Measurements from ENCODE around the gene EPHB1. TPM values are rescaled to one million over a fixed set of nuclear protein-coding genes. Genes with fewer than 3 reads are reported as not detected.

EPHB1 gene
- total RNA-seq, 2 donors from 2014 or later: 2.3 to 21.2 TPM

- no peak overlapping the region for H3K4me3 ChIP-seq
- intact Hi-C loops (cut with DNase I): no loop called here
- no peaks in the 10 kb centered on the region for H3K4me1 ChIP-seq (replicated peaks)
- no peak for TF ChIP-seq POLR2A (IDR thresholded peaks at IDR 0.05)
- TF ChIP-seq POLR2AphosphoS5 (IDR thresholded peaks at IDR 0.05): no peak
- TF ChIP-seq CTCF (IDR thresholded peaks at IDR 0.05): no peak
- H3K27me3 ChIP-seq (replicated peaks; ENCODE audit: insufficient read depth): no peaks in the 10 kb centered on the region
- H3K9me3 ChIP-seq: no peaks in the 10 kb centered on the region
- no peak overlapping the region for H3K27ac ChIP-seq
- WGBS: 89% methylated on average over 5 of the region's 5 CpGs
- no peak for DNase-seq (ENCODE audit: low spot score)
- H3K36me3 ChIP-seq: no peaks in the 10 kb centered on the region
These were observed 440.5 kb downstream of the EPHB1 start for GRCh38 chr3:135235541-135235940.

DNA sequence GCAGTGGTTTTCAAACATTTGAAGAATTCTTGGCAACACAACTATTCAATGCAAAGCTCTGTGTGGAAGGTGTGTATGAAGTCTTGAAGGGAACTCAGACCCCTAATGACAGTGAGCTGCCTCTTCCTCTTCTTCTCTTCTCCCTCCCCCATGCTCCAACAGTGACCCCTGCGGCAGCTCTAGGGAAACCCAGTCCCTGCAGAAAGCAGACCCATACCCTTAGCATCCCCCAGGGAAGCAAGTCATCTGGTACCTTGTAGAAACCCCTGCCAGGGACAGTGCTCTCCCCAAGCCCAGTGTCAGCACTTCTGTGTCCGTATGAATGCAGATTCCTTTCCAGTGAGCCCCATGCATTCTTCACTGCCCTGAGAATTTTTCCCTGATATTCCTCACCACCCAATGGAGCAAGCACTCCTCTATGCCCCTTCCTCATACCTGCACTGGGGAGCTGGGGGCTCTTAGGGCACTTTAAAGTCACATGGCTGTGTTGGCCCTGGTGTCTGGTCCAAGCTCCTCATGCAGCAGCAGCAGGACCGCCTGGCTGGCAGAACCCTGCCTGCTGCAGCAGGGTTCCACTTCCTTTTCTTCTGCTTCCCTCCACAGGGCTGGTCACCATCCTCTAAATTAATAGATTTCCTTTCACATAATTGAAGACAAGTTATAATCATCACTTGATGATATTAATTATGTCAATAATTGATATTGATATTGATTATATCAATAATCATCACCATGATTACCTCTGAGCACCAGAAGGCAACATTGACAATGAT is 442.5 kb downstream of the EPHB1 start:
- intact Hi-C loops (cut with DNase I): no loop called here
- WGBS: 62% methylated on average over 3 of the region's 3 CpGs
- Histone ChIP-seq H3K27me3 (replicated peaks; ENCODE audit: insufficient read depth) (no peaks in the 10 kb centered on the region), H3K4me1 (replicated peaks) (no peaks in the 10 kb centered on the region), H3K9me3 (no peaks in the 10 kb centered on the region), H3K4me3 (no peak overlapping the region), H3K27ac (no peak overlapping the region), H3K36me3 (no peaks in the 10 kb centered on the region)
- no peak for DNase-seq (ENCODE audit: low spot score)
- no peak for TF ChIP-seq CTCF (IDR thresholded peaks at IDR 0.05)
- no peak for TF ChIP-seq POLR2A (IDR thresholded peaks at IDR 0.05)
- TF ChIP-seq POLR2AphosphoS5 (IDR thresholded peaks at IDR 0.05): no peak

- Histone ChIP-seq H3K27me3 (replicated peaks; ENCODE audit: insufficient read depth) (no peaks in the 10 kb centered on the region), H3K9me3 (no peaks in the 10 kb centered on the region), H3K4me3 (no peak overlapping the region), H3K36me3 (no peaks in the 10 kb centered on the region), H3K27ac (no peak overlapping the region), H3K4me1 (replicated peaks) (no peaks in the 10 kb centered on the region)
- DNase-seq (ENCODE audit: low spot score): no peak
- TF ChIP-seq CTCF (IDR thresholded peaks at IDR 0.05): no peak
- no peak for TF ChIP-seq POLR2A (IDR thresholded peaks at IDR 0.05)
- TF ChIP-seq POLR2AphosphoS5 (IDR thresholded peaks at IDR 0.05): no peak
- intact Hi-C loops (cut with DNase I): no loop called here
- 55% methylated on average over 4 of the region's 4 CpGs for WGBS
These were observed 443.3 kb downstream of the EPHB1 start for GRCh38 chr3:135238236-135238830.

DNA sequence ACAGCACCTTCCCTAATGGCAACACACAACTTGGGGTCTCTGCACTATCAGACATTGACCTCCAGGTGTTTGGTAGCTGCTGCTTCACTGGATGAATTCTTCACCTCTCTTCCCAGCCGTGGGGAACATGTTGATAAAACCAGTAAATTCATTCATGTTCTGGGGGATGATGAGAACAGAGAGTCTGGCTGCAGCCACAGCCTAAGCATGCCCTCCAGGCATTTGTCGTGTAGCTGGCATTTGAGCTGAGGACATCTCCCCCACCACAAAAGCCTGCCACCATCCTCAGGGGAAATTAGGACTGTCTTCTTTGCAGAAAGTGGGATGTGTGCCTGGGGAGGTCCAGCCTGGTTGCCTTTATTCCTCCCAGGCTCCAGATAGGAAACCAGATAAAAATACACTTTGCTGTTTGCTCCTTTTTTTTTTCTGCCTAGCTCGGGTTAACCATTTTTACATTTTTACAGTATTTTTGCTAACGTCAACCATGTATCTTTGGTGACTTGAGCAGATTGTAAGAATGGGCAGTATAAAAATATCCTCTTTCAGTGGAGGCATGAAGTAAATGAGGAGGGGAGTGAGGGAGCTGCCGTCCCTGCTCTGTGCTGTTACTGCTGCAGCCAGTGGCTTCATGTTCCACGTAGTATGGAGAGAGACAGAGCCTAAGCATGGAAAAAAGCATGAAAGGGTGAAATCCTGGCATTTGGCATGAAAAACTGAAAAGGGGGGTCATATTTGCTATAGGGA is 444.0 kb downstream of the EPHB1 start:
- no peak for DNase-seq (ENCODE audit: low spot score)
- H3K4me3 ChIP-seq: no peak overlapping the region
- no peak overlapping the region for H3K27ac ChIP-seq
- no peaks in the 10 kb centered on the region for H3K27me3 ChIP-seq (replicated peaks; ENCODE audit: insufficient read depth)
- no peak for TF ChIP-seq POLR2A (IDR thresholded peaks at IDR 0.05)
- TF ChIP-seq POLR2AphosphoS5 (IDR thresholded peaks at IDR 0.05): no peak
- TF ChIP-seq CTCF (IDR thresholded peaks at IDR 0.05): no peak
- 25% methylated on average over 6 of the region's 6 CpGs for WGBS
- no peaks in the 10 kb centered on the region for H3K9me3 ChIP-seq
- no peaks in the 10 kb centered on the region for H3K4me1 ChIP-seq (replicated peaks)
- no peaks in the 10 kb centered on the region for H3K36me3 ChIP-seq
- intact Hi-C loops (cut with DNase I): no loop called here
